NCI-H2171 (cell line): ENCODE measurements around the gene IGF2R.
"Not testable (repeated sequence)": the region's sequence is repeated elsewhere in the genome, so short reads cannot be mapped to it uniquely, and the experiment has no call there.

ENCODE experiments used
- DNase-seq: peaks from one replicate; lab custom pipeline; 2025; lab: John Stamatoyannopoulos, UW

The IGF2R gene

DNA sequence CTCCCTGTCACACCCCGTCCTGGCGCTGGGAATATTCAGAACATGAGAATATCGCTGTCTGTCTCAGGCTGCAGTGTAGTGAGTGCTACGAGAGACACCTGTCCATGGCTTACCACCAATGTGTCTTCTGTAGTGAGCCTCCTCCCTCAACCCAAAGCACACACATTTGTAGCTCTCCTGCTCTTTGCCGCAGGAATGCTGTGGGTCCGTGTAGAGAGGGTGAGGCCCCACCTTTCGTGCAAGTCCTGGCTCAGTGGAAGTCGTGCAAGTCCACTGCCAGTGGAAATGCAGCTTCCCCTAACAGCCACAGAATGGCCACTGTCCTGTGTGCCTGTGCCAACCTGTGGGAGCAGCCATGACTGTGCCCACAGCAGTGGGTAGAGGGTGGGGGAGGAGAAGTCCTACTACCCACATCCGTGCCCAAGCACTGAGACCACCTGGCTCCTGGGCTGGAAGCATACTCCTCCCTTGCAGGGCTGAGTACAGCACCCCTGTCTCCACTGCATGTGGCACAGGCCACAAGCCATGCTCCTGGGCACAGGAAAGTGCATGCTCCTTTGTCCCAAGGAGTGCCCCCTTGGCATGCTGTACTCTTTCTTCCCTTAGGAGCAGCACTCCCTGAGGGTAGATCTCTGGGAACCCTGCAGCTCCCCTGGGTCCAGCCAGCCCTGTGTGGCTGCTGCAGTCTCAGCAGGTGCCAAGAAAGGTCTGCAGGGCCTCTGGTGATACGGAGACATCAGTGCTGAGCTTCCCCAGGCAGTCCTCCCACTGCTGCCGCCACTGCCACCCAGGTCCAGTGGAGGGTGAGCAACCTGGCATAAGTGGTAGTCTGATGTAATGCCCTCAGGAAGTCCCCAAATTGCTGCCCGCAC, 28.0 kb downstream of the IGF2R start:
- no peak for DNase-seq

DNA sequence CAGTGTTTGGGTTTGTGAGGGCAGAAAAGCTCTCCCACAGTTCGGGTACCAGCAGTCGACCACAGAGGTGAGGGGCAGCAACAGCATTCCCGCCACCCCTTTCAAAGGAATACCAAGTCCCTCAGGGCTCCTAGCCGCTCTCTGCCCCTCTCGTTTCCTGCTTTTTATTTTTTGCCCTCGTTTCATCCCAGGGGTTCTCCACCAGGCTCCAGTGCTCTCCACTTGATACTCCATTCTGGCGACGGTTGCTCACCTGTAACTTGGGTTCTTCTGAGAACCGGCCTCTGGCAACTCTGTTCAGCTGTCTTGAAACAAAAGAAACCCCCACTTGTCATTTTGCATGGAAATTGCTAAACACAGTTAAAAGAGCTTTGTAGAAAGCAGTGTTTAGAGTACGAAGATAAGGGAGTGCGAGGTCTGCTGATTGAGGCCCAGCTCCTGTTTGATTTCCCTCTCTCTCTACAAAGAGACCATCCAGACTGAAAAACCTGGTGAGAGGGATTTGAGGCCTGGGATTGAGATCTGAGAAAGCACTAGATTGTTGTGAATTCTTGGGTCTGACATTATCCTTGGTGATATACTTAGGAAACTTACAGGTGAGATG, 28.7 kb downstream of the IGF2R start:
- DNase-seq = no peak

DNA sequence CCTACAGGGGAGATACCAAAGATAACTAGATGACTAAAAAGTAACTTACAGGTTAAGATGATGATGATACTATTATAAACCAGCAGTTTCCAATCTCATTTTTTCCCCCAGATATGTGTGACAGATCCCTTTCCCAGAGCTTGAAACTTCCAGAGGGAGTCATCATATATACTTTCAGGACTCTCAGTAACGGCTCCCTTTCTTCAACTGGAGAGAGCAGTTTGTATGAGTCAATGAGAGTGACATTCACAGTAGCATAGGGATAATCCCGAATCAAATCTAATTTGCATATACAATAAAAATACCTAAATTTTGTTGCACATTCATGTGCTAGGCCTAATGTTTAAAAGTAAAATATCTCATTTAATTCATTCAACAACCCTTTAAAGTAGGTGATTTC, 29.7 kb downstream of the IGF2R start:
- no peak for DNase-seq

DNA sequence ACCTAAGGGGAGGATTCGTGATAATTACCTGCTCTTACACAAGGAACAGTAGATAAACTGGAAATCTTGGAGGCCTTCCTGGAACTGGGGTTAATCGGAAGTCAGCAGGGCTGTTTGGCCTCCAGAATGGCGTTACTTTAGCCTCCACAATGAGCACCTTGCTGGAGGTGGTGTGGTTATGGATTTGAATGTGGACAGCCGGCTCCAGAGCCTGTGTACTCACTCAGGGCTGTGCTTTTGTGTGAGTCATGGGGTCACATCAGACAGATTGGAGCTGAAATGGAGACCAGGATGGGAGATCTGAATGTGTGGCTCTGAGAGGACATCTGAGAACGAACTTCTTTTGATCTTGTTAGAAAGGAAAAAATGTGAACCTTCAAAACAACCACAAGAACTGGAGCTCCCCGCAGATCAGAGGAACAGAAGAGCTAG, 30.4 kb downstream of the IGF2R start:
- DNase-seq = no peak

DNA sequence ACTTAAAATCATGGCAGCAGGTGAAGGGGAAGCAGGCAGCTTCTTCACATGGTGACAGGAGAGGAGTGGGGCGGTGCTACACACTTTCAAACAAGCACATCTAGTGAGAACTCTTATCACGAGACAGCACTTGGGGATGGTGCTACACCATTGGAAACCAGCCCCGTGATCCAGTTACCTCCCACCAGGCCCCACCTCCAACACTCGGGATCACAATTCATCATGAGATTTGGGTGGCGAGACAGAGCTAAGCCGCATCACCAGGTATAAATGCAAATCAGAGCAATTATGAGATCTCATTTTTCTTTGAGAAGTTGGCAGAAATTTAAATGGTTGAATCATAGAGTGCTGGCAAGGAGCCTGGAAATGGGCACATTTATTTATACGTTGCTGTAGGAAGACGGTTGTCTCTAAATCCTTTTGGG, 31.4 kb downstream of the IGF2R start:
- DNase-seq = no peak

DNA sequence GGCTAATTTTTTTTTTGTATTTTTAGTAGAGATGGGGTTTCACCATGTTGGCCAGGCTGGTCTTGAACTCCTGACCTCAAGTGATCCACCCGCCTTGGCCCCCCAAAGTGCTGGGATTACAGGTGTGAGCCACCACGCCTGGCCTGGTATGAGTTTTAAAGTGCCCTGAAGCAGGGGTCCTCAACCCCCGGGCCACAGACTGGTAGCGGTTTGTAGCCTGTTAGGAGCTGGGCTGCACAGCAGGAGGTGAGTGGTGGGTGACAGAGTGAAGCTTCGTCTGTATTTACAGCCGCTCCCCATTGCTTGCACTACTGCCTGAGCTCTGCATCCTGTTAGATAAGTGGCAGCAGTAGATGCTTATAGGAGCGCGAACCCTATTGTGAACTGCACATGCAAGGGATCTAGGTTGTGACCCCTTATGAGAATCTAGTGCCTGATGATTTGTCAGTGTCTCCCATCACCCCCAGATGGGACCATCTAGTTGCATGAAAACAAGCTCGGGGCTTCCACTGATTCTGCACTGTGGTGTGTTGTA, 32.1 kb downstream of the IGF2R start:
- not testable (repeated sequence) for DNase-seq

DNA sequence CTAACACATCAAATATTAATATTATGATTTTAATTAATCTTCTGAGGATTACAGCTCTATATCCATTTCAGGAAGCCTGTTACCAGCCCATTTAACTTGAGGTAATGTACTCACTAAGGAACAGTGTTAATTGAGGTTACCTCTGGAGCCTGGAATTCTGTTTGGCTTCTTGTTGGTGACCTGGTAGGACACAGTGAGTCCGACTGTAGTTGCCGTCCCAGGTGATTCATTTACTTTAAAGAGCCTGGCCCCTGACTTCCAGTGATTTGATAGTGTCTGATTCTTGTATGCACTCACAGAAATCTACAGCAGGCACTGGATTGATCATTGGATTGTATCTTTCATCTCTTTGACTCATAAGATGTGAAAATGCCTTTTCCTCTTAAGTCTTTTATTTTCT, 34.0 kb downstream of the IGF2R start:
- no peak for DNase-seq

DNA sequence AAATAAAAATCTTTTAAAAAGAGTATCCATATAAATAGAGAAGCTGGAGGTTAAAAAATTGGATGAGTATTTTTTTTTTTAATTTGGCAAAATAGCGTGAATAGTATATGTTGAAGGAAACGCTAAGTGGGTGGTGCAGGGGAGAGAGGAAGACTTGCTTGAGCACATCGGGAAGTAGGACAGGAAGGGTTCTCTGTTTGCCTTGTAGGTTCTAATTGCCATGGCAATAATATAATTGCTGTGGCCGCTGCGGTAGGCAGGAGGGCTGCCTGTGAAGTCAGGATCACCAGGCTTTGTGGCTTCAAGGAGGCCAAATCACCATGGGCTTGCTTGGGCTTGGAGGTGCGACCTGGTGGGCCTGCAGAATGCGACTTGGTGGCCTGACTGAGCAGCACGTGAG, 35.1 kb downstream of the IGF2R start:
- DNase-seq = no peak

DNA sequence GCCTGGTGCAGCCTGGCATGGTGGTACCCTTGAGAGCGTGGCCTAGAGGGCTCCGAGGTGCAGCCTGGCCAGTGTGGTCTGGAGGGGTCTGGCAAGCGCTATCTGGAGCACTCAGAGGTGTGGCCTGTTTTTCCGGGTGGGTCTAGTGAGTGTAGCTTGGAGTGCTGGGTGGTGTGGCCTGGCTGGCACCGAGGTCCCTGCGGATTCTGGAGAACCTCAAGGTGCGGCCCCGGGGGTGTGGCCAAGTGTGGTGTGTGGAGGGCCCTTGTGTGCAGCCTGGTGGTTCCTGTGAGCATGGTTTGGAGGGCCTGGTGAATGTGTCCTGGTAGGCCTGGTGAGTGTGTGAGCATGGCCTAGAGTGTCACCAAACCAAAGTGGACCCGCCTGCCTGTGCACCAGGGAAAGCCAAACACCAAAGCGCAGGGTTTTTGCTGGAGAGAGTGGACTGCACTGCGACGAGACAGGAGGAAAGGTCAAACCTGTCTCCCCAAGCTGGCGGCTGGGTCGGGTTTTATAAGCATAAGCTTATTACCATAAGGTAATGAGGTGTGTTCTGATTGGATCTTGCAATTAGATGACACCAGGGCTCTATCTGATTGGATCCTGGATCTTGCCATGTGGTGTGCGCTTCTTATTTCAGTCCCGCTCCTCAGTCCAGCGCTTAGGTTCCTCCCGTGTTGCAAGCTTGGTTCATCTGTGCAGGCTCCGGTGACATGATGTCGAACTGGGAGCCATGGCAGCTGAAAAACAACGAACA, 35.7 kb downstream of the IGF2R start:
- no peak for DNase-seq

DNA sequence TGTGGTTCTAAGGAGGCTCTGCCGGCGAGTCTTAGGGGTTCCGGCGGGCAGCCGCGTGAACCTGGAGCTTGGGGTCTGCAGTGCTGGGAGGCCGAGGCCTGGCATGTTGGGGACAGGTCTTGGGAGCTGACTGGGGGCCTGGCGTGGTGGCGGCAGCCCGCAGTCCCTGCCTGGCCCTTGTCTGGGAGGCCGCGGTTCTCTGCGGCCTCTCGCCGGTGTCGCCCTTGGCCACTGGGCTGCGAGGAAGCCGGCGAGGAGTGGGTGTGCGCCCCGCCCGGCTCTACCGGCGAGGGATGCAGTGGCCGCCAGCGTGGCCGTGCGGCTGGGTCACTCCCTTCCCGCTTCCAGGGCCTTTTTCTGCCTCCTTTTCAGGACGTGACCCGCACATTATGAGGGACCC, 36.3 kb downstream of the IGF2R start:
- no peak for DNase-seq

DNA sequence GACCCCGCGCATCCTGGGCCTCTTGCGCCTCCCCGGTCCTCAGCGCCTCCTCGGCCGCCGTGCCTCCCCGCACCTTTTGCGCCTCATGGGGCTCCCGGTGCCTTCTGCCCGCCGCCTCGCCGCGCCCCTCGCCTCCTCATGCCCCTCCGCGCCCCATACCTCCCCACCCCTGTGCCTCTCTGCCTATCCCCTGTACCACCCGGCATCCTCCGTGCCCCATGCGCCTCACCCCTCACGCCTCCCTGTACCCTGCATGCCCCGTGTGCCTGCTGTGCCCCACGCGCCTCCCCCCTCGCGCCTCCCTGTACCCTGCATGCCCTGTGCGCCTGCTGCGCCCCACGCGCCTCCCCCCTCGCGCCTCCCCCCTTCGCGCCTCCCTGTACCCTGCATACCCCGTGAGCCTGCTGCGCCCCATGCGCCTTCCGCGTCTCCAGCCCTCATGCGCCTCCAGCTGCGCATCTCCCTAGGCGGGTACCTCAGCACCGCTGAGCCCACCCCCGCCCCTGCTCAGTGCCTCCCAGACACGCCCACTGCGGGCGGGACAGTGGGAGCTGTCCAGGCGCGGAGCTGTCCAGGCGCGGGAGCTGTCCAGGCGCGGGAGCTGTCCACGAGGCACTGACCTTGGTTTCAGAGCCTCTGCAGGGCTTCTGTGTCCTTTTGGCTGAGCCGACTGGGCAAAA, 37.1 kb downstream of the IGF2R start:
- DNase-seq = no peak

DNA sequence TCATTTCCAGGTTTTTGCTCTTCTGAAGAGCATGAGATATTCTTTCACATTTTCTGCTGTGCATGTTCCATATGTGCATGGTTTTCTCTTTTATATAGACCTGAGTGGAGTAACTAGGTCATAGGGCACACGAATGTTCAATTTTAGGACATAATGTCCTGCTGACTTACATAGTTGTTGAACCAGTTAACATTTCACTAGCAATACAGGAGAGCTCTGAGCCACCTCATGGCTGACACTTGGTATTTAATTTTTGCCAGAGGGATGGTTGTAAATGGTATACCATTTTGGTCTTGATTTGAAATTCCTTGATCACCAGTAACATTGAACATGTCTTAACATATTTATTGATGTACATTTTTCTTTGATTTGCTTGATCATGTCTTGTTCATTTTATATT, 38.3 kb downstream of the IGF2R start:
- DNase-seq = no peak

DNA sequence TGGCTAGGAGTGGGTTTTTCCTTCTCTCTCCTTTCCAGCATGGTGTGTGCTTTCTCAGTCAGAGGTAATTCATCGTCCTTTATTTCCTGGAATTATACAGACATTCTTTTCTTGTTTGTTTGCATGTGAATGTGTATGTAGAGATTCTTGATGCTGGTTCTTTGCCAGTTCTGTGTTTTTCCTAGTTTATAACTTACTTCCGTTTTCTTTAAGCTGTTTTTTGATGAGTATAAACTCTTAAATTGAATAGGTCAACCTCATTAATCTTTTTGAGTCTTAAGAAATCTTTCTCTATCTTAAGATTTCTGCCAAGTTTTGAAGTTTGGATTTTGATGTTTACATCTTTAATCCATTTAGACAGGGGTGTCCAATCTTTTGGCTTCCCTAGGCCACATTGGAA, 38.7 kb downstream of the IGF2R start:
- DNase-seq = no peak

DNA sequence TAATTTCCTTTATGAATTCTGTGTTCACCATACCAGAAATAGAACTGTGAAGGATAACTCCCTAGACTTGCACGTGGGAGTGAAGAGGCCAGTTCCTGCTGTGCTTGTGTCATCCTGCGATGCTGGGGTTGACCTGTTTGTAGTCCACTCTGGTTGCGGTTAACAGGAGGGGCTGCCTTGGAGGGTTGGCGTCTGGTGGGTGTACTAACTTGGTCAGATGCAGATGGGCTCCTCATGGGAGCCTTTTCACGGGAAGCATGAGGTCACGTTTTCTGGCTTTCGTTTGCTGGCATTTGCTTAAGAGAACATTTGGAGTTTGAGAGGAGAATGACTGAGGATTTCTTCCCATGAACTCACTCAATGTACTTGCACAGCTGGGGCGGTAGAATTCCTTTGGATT, 41.2 kb downstream of the IGF2R start:
- no peak for DNase-seq

DNA sequence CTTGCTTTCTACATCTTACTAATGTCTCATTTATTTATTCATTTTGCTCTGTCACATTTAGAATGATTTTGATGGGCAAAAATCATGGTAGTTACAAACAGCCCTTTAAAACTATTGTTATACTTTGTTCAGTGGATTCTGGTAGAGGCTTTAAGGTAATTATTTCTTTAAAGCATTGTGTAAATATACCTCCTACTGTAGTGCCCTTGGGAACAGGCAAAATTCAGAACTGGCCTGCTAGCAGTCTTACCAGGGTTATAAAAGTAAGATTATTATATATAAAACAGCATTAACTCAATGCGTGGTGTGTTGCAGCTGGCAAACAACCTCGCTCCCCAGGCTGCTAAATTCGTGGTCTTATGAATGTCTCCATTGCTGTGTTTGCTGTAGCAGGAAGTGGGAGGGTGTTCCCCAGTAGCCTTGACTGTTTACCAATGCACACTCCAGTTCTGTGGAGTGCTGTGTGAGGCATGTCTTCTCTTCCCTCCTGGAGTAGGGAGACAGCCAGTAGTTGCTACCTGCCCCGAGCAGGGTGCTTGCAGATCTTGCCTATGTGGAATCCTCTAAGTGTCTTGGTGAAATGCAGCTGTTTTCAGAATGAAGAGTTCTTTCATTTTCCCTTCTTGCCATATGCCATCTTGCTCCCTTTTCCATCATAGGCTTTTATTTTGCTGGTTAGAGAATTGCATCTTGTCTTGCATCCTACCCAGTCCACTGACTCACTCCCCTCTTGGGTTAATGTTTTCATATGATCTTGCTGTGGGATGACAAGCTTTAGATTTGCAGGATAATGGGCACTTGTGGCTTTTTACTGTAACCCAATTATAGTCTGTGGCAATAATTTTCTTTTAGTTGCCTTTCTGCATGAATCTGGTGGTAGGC, 45.3 kb downstream of the IGF2R start:
- no peak for DNase-seq

DNA sequence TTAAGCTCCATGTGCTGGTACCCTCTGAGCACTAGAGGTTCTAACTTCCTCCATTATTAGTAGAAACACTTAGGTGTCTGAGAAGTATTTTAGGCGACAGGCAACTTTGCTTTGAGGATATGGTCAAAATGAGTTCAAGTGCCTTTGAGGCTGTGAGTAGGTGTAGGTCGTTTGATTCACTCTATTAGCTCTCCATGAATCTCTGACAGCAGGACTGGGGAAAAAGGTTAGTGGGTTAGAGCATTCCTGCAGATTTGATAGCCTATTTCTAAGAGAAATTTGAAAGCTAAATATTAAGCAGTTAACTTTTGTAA, 45.9 kb downstream of the IGF2R start:
- no peak for DNase-seq

DNA sequence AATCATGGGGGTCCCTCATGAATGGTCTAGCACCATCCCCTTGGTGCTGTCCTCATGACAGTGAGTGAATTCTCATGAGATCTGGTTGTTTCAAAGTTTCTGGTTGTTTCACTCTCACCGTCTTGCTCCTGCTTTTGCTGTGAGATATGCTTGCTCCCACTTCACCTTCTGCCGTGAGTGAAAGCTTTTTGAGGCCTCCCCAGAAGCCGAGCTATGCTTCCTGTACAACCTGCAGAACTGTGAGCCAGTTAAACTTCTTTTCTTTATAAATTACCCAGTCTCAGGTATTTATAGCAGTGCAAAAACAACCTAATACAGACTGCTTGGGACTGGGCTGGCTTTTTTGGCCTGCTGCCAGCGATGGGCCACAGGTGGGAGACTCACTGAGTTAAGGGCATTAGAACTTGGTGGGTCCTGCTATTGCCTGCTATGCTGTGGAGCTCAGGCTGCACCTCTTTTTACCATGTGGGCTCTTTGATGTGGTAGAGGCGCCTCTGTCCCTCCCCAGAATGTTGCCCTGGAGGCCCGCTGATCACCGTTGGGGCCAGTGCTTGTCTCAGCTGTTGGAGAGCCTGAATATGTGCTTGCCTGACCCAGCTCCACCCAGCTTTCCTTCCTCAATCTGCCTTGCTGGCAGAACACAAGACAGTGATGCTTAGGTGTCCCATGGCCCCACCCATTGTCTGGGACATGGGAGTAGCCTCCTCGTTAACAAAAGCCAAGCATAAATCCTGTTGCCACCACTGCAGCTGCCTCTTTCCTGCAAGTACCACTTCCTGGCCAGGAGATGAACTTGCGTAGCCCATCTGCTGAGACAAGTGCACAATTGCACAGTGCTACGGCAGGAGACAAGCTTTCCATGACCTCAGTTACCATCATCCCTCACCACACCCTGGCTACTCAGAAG, 47.1 kb downstream of the IGF2R start:
- DNase-seq = no peak

DNA sequence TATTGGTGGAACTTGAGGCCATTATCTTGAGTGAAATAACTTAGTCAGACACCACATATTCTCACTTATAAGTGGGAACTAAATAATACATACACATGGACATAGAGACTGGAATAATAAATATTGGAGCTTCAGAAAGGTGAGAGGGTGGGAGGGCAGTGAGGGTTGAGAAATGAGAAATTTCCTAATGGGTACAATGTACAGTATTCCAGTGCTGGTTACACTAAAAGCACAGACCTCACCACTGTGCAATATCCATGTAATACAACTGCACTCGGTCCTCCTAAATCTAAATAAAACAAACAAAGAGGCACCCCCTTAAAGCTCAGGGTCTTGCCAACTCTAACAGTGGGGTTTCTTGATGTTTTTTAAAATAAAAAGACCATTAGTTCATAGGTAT, 53.2 kb downstream of the IGF2R start:
- DNase-seq = no peak

DNA sequence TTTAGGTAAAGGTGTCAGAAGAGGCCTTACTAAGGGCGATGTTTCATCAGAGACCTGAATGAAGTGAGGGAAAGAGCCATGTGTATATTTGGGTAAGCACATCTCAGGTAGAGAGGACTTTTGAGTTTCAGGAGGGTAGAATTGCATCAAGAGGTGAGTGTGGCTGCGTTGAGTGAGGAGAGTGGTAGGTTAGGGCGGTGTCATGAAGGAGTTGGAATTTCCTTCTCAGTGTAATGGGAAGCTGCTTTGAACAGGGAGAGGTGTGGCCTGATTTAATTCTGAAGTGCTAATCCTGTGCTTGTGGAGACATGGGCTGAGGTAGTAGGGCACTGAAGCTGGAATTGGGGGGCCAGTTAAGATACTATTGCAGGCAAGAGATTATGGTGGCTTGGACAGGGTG, 53.9 kb downstream of the IGF2R start:
- no peak for DNase-seq

DNA sequence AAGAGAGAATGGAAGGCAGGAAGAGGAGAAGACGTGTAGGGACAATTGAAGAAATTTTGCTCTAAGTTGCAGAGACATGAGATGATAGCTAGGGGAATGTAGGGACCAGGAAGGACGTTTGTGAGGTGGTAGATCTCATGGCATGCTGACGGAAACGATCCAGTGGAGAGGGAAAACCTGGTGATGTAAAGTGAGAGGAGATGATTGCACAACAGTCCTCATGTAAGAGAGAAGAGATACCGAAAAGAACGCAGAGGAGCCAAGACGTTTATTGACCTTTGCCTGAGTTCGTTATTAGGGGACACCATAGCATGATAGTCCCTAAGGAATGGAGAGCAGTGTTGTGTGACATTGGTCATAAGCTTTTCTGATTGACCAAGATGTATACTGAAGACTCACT, 55.3 kb downstream of the IGF2R start:
- no peak for DNase-seq
